ENCODE results near the gene CAMSAP3.

- TF ChIP-seq CTCF (IDR thresholded peaks at IDR 0.05) (no peak), MAX (IDR thresholded peaks at IDR 0.05; ENCODE audit: low read depth) (no peak), POLR2AphosphoS5 (IDR thresholded peaks at IDR 0.05; ENCODE audit: low read depth, low read length) (no peak), EZH2phosphoT487 (IDR thresholded peaks at IDR 0.05; ENCODE audit: borderline replicate concordance, low read depth) (no peak), CHD2 (IDR thresholded peaks at IDR 0.05; ENCODE audit: low read length, partially characterized antibody) (no peak), EP300 (IDR thresholded peaks at IDR 0.05; ENCODE audit: borderline replicate concordance in 1 of 2, low read depth in 1 of 2, low read length in 1 of 2) (no peak), GABPA (IDR thresholded peaks at IDR 0.05; ENCODE audit: low read depth) (no peak), NFIC (IDR thresholded peaks at IDR 0.05; ENCODE audit: borderline replicate concordance) (no peak), FOXJ3 (CRISPR knock-in tag; IDR thresholded peaks at IDR 0.05) (no peak), TAF1 (IDR thresholded peaks at IDR 0.05; ENCODE audit: borderline replicate concordance, low read depth, low read length) (no peak), JUND (IDR thresholded peaks at IDR 0.05) (no peak), FOXM1 (IDR thresholded peaks at IDR 0.05; ENCODE audit: low read depth) (no peak), RAD21 (IDR thresholded peaks at IDR 0.05; ENCODE audit: low read length) (no peak)
Observed at GRCh38 chr19:7637374-7638256, 42.0 kb downstream of the CAMSAP3 start.

Data from SK-N-SH (cell line).